MM.1S (cell line): ENCODE measurements around the gene CCBE1.

Experiments
- EZH2 ChIP-seq: fragments of 300-600 bp; sonication (generic); optimal IDR thresholded peaks from 2 replicates; pipeline ENCODE3; 2017; ENCODE audit warnings: low read depth, mild to moderate bottlenecking, antibody characterized with exemption, low read length, mixed read lengths
- EZH2phosphoT487 ChIP-seq: fragments of 300-600 bp; sonication (generic); IDR thresholded peaks from 2 replicates; pipeline ENCODE4 v1.6.1; 2018; ENCODE audit warnings: antibody characterized with exemption, low read length
- TF ChIP-seq, protein P1 (sequence below): fragments of 300-600 bp; sonication (generic); IDR thresholded peaks from 2 replicates; pipeline ENCODE4 v1.5.1; 2016; ENCODE audit warnings: antibody characterized with exemption, low read length, mixed read lengths

DNA sequence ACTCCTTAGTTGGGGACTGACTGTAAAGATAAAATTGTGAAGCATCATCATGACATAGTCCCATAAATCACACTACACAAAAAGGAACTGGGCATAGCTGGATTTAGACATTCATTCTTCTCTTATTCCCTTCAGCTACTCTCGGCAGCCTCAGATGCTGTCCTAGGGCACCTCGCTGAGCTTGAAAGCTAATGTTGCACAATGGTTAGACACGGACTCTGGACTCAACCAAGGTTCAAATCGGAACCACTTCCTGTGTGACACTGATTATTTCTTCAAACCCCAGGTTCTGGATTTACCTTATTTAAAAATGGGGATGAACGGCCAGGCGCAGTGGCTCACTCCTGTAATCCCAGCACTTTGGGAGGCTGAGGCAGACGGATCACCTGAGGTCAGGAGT is 89.8 kb downstream of the CCBE1 start:
- TF ChIP-seq EZH2phosphoT487 (no peak), EZH2 (no peak)
- TF ChIP-seq, protein P1, sequence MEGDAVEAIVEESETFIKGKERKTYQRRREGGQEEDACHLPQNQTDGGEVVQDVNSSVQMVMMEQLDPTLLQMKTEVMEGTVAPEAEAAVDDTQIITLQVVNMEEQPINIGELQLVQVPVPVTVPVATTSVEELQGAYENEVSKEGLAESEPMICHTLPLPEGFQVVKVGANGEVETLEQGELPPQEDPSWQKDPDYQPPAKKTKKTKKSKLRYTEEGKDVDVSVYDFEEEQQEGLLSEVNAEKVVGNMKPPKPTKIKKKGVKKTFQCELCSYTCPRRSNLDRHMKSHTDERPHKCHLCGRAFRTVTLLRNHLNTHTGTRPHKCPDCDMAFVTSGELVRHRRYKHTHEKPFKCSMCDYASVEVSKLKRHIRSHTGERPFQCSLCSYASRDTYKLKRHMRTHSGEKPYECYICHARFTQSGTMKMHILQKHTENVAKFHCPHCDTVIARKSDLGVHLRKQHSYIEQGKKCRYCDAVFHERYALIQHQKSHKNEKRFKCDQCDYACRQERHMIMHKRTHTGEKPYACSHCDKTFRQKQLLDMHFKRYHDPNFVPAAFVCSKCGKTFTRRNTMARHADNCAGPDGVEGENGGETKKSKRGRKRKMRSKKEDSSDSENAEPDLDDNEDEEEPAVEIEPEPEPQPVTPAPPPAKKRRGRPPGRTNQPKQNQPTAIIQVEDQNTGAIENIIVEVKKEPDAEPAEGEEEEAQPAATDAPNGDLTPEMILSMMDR, result no peak
